Breast epithelium (tissue), 4 donors: ENCODE data around the gene ROBO2. TPM values are rescaled to one million over a fixed set of nuclear protein-coding genes. Genes with fewer than 3 reads are reported as not detected.

Source experiments
- DNase-seq, 2 donors: peaks; one replicate each; pipeline ENCODE4 v3.0.0-alpha.2; 2019; ENCODE audit warnings: low spot score in 2 of 2
- H3K27ac ChIP-seq, 2 donors: fragments of 200-600 bp; sonication (generic) in 1 of 2; one replicate each; pipeline ENCODE4 v1.5.1; 2016 to 2019; ENCODE audit warnings: mild to moderate bottlenecking in 1 of 2
- H3K27me3 ChIP-seq, 2 donors: fragments of 200-600 bp; sonication (generic) in 1 of 2; one replicate each; pipeline versions ENCODE4 v1.5.1 to v1.6.0; 2017 to 2019; ENCODE audit warnings: control low read depth in 1 of 2, mild to moderate bottlenecking in 1 of 2
- H3K36me3 ChIP-seq: fragments of 200-600 bp; one replicate; pipeline ENCODE4 v1.5.1; 2019
- H3K4me1 ChIP-seq, 2 donors: fragments of 200-600 bp; sonication (generic); one replicate each; pipeline ENCODE4 v1.5.1; 2016 to 2019; ENCODE audit warnings: control low read depth in 1 of 2
- H3K4me3 ChIP-seq, 3 donors: fragments of 200-600 bp; sonication (generic); 1 replicate in 2 of 3; 2 replicates in 1 of 3; pipeline ENCODE4 v1.5.1; 2016 to 2019; ENCODE audit warnings: mild to moderate bottlenecking in 3 of 3, moderate library complexity in 2 of 3
- H3K9me3 ChIP-seq, 2 donors: fragments of 200-600 bp; sonication (generic) in 1 of 2; one replicate each; pipeline ENCODE4 v1.5.1; 2016 to 2019; ENCODE audit warnings: control low read depth in 1 of 2
- POLR2A ChIP-seq: fragments of 450-650 bp; IDR thresholded peaks from one replicate; pipeline ENCODE4 v1.6.1; 2016; ENCODE audit warnings: antibody characterized with exemption, mild to moderate bottlenecking, moderate library complexity
- POLR2AphosphoS5 ChIP-seq, 3 donors: sonication (generic); formaldehyde crosslinking; IDR thresholded peaks; one replicate each; pipeline ENCODE4 v1.6.1; 2017; ENCODE audit warnings: antibody characterized with exemption in 3 of 3
- intact Hi-C: fragments of 100-400 bp; cut with DNase I; formaldehyde crosslinking; loops from one replicate; pipeline ENCODE4 v1.15.1; 2023; ENCODE audit warnings: low total_unique reads
- total RNA-seq, 3 donors: library from RNA; depleted of rRNA; stranded (reverse); fragments of >200 nt; gene quantifications; one replicate each; pipeline ENCODE4 v1.1.0, GENCODE V29; 2016
- TF ChIP-seq, protein P1 (sequence below), 3 donors: fragments of 450-650 bp; IDR thresholded peaks; one replicate each; pipeline ENCODE4 v1.5.1; 2016 to 2017; ENCODE audit warnings: antibody characterized with exemption in 3 of 3, mild to moderate bottlenecking in 3 of 3, moderate library complexity in 3 of 3

ROBO2 gene
- total RNA-seq, 3 donors from 2014 or later = 0.98 to 1.4 (median 1.3) TPM

DNA sequence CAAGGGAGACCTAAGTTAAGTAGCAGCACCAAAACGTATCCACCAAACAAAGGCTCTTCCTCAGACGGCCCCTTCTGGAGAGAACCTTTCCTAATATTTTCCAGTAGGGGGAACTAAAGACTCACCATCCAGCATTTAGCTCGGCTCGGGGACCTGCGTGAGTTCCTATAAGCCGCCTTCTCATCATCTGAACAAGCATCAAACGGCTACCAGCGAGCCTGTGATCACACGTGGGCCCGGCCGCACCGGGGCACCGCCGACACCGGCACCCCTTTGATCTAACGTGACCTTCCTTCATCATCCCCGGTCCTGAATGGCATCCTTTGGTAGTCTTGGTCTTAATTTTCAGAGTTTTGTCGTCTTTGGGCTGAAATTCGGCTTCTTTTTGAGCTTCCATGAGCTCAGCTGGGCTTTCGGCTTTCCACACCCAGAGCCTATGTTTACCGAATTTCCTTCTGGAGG, 1.4 kb upstream of the ROBO2 start:
- Histone ChIP-seq H3K4me1 (peaks cover 3 to 11% of the 10 kb centered on the region in 2 donors), H3K36me3 (no peaks in the 10 kb centered on the region), H3K4me3 (peak overlapping the region; percentile 51 to 70 (median 52)), H3K27ac (no peak overlapping the region), H3K9me3 (no peaks in the 10 kb centered on the region), H3K27me3 (peaks cover 0 to 38% of the 10 kb centered on the region in 2 donors)
- intact Hi-C loops = loop anchor here (2.0 kb wide), 1 partner anchor 214 kb away; no protein-coding TSS in a partner anchor
- peak; percentile 51 to 57 for DNase-seq
- TF ChIP-seq POLR2AphosphoS5 (IDR thresholded peaks at IDR 0.05) = no peak
- TF ChIP-seq, protein P1, sequence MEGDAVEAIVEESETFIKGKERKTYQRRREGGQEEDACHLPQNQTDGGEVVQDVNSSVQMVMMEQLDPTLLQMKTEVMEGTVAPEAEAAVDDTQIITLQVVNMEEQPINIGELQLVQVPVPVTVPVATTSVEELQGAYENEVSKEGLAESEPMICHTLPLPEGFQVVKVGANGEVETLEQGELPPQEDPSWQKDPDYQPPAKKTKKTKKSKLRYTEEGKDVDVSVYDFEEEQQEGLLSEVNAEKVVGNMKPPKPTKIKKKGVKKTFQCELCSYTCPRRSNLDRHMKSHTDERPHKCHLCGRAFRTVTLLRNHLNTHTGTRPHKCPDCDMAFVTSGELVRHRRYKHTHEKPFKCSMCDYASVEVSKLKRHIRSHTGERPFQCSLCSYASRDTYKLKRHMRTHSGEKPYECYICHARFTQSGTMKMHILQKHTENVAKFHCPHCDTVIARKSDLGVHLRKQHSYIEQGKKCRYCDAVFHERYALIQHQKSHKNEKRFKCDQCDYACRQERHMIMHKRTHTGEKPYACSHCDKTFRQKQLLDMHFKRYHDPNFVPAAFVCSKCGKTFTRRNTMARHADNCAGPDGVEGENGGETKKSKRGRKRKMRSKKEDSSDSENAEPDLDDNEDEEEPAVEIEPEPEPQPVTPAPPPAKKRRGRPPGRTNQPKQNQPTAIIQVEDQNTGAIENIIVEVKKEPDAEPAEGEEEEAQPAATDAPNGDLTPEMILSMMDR (IDR thresholded peaks at IDR 0.05) = peak; percentile 42 to 71 (median 67)

DNA sequence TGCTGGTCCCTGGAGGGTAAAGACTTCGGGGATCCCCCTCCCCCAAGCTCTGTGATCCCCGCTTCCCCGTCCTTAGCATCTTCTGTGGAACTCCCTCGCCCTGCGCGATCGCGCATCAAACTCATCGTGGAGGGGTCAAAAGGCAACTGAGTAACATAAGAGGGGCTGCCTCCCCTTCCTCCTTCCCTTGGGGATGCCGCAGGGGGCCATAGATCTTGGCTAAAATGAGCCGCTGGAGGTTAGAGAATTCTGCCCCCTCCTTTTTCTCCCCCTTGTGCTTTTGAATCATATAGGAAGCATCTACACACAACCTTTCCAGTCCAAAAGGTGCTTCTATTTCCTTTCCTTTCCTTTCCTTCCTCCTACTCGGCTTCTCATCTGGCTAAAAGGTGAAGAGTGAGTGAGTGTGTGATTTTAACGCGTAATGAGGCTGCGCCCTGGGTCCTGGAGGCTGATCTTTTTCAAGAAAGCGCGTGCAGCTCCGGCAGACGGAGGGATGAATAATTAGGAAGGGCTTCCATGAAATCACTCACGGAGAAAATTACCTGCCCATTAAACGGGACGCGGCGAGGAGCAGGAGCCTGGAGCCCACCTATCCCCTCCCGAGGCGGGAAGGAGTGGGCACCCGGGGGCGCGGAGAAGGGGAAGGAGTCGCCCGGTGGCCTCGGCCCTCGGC, 831 bp upstream of the ROBO2 start:
- no peak for TF ChIP-seq POLR2A
- TF ChIP-seq, protein P1 (IDR thresholded peaks at IDR 0.05) = no peak
- no peak for TF ChIP-seq POLR2AphosphoS5 (IDR thresholded peaks at IDR 0.05)
- H3K4me3 ChIP-seq = peak overlapping the region; percentile 51 to 70 (median 52)
- intact Hi-C loops = loop anchor here (2.0 kb wide), 1 partner anchor 214 kb away; no protein-coding TSS in a partner anchor
- DNase-seq = no peak
- peaks cover 0 to 39% of the 10 kb centered on the region in 2 donors for H3K27me3 ChIP-seq
- no peak overlapping the region for H3K27ac ChIP-seq
- peaks cover 3 to 11% of the 10 kb centered on the region in 2 donors for H3K4me1 ChIP-seq
- H3K9me3 ChIP-seq = no peaks in the 10 kb centered on the region
- no peaks in the 10 kb centered on the region for H3K36me3 ChIP-seq

DNA sequence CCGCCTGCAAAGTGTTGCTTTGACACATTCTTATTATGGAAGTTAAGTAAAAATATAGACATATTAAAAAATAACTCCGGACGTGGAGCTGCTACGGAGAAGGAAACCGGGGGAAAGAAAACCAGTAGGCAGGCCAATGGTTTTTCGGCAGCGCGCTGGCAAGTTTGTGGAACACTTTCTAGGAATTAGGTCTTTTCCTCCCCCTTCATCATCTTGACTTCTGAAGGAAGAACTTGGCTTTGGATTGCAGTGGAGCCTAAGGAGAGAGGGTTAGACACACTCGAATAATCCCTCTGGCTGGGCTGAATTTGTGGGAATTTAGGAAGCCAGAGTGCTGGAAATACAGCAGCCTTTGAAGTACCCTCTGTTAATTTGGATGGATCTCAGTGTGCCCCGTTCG, 317 bp downstream of the ROBO2 start:
- intact Hi-C loops = no loop called here
- peaks cover 0 to 41% of the 10 kb centered on the region in 2 donors for H3K27me3 ChIP-seq
- no peak overlapping the region for H3K27ac ChIP-seq

GRCh38 chr3:77040926-77041722, 1.2 kb downstream of the ROBO2 start:
- H3K36me3 ChIP-seq = no peaks in the 10 kb centered on the region
- no peak for DNase-seq
- no peak overlapping the region for H3K27ac ChIP-seq
- H3K4me1 ChIP-seq = peaks cover 3 to 11% of the 10 kb centered on the region in 2 donors
- TF ChIP-seq POLR2A = no peak
- TF ChIP-seq POLR2AphosphoS5 (IDR thresholded peaks at IDR 0.05) = no peak
- TF ChIP-seq, protein P1 (IDR thresholded peaks at IDR 0.05) = no peak
- no peaks in the 10 kb centered on the region for H3K9me3 ChIP-seq
- no peak overlapping the region for H3K4me3 ChIP-seq
- intact Hi-C loops = no loop called here
- peaks cover 0 to 41% of the 10 kb centered on the region in 2 donors for H3K27me3 ChIP-seq

More for the DNA sequence above, 317 bp downstream of the ROBO2 start:
- Histone ChIP-seq H3K36me3 (no peaks in the 10 kb centered on the region), H3K4me1 (peaks cover 3 to 11% of the 10 kb centered on the region in 2 donors), H3K4me3 (peak overlapping the region; percentile 51 to 70 (median 52)), H3K9me3 (no peaks in the 10 kb centered on the region)
- no peak for DNase-seq
- no peak for TF ChIP-seq POLR2A
- TF ChIP-seq POLR2AphosphoS5 (IDR thresholded peaks at IDR 0.05) = no peak
- TF ChIP-seq, protein P1 (IDR thresholded peaks at IDR 0.05) = no peak
